OCI-LY1 (cell line): Measurements from ENCODE around the gene C6orf141.

ENCODE experiments used
- H2AFZ ChIP-seq: fragments of 200-600 bp; sonication (generic), shearing (Covaris generic); 2 replicates; pipeline ENCODE4 v1.6.0; 2014; ENCODE audit warnings: antibody characterized with exemption, mild to moderate bottlenecking, low read length
- H3F3A ChIP-seq: fragments of 200-600 bp; sonication (generic), shearing (Covaris generic); 2 replicates; pipeline ENCODE4 v1.6.0; 2014; ENCODE audit warnings: mild to moderate bottlenecking, antibody characterized with exemption, low read length, moderate library complexity; ENCODE audit not compliant: insufficient read depth
- H3K27ac ChIP-seq: fragments of 200-600 bp; sonication (generic); 2 replicates; pipeline ENCODE4 v1.5.1; 2014; ENCODE audit warnings: low read length, mixed run types, mild to moderate bottlenecking, low read depth; ENCODE audit not compliant: poor library complexity, severe bottlenecking
- H3K27me3 ChIP-seq: fragments of 200-600 bp; sonication (generic); 2 replicates; pipeline ENCODE4 v1.6.0; 2014; ENCODE audit warnings: antibody characterized with exemption, mild to moderate bottlenecking, low read length, moderate library complexity; ENCODE audit not compliant: insufficient read depth
- H3K36me3 ChIP-seq: fragments of 200-600 bp; sonication (generic); 2 replicates; pipeline ENCODE4 v1.6.1; 2014; ENCODE audit warnings: mild to moderate bottlenecking, antibody characterized with exemption, low read length, moderate library complexity, mixed read lengths; ENCODE audit not compliant: insufficient read depth
- H3K4me1 ChIP-seq: fragments of 200-600 bp; sonication (generic); 2 replicates; pipeline ENCODE4 v1.5.1; 2014; ENCODE audit warnings: mild to moderate bottlenecking, low read length, moderate library complexity; ENCODE audit not compliant: insufficient read depth, severe bottlenecking
- H3K4me2 ChIP-seq: fragments of 200-600 bp; sonication (generic), shearing (Covaris generic); 2 replicates; pipeline ENCODE4 v1.6.1; 2014; ENCODE audit warnings: low read length
- H3K4me3 ChIP-seq: fragments of 200-600 bp; sonication (generic); 2 replicates; pipeline ENCODE4 v1.5.1; 2014; ENCODE audit warnings: low read length, low read depth, mild to moderate bottlenecking, mixed read lengths; ENCODE audit not compliant: poor library complexity, severe bottlenecking
- H3K79me2 ChIP-seq: fragments of 200-600 bp; shearing (Covaris generic); 2 replicates; pipeline ENCODE4 v1.6.1; 2016; ENCODE audit warnings: mixed run types, low read length, mixed read lengths; ENCODE audit not compliant: insufficient read depth
- H3K9ac ChIP-seq: fragments of 200-600 bp; sonication (generic), shearing (Covaris generic); 2 replicates; pipeline ENCODE4 v1.6.1; 2014; ENCODE audit warnings: mild to moderate bottlenecking, low read length, mixed read lengths
- H3K9me2 ChIP-seq: fragments of 200-600 bp; sonication (generic), shearing (Covaris generic); 2 replicates; pipeline ENCODE4 v1.6.1; 2014; ENCODE audit warnings: low read depth, mild to moderate bottlenecking, low read length, mixed read lengths
- H3K9me3 ChIP-seq: fragments of 200-600 bp; shearing (Covaris generic); 2 replicates; pipeline ENCODE4 v1.6.1; 2014; ENCODE audit warnings: low read length, mixed read lengths
- H4K20me1 ChIP-seq: fragments of 200-600 bp; sonication (generic), shearing (Covaris generic); 2 replicates; pipeline ENCODE4 v1.6.0; 2016; ENCODE audit warnings: mild to moderate bottlenecking, low read length; ENCODE audit not compliant: insufficient read depth
- EZH2 ChIP-seq: fragments of 200-600 bp; sonication (generic), shearing (Covaris generic); IDR thresholded peaks from 2 replicates; pipeline ENCODE4 v1.8.0; 2017; ENCODE audit warnings: borderline replicate concordance, mixed run types, mild to moderate bottlenecking, antibody characterized with exemption, low read length, moderate library complexity, mixed read lengths
- TF ChIP-seq, protein P1 (sequence below): fragments of 200-600 bp; sonication (generic), shearing (Covaris generic); IDR thresholded peaks from 2 replicates; pipeline ENCODE4 v1.5.1; 2017; ENCODE audit warnings: mild to moderate bottlenecking, antibody characterized with exemption, low read length, moderate library complexity, mixed read lengths

The C6orf141 gene

DNA sequence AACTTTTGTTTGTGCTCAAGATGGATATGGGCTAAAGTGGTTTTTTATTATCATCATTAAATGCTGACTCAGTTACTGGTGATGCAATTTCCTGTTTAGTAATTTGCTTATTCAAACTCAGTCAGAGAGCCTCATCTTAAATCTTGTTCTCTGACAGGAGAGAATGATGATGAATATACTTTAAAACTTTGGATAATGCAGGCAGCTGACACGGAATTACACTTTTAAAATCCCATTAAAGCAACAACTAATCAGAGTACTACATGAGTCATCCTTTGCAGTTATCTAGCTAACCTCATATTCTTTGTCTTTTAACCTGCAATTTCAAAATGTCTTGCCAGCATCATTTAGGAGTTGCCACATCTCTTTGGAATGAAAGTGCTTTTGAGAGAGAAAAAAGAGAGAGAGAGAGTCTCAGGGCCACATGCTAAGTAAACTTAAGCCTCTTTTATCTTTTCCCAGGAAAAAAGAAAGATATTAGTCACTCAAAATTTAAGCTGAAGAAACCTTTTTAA, 9.2 kb upstream of the C6orf141 start:
- Histone ChIP-seq H3K9me3 (no peaks in the 10 kb centered on the region), H3K36me3 (no peaks in the 10 kb centered on the region), H3K27ac (no peak overlapping the region), H3K4me3 (no peak overlapping the region), H4K20me1 (no peaks in the 10 kb centered on the region), H3K9me2 (no peaks in the 10 kb centered on the region), H3K9ac (no peak overlapping the region), H3K4me2 (no peak overlapping the region), H3K27me3 (no peaks in the 10 kb centered on the region), H3F3A (no peaks in the 10 kb centered on the region; the same call in 1 of the 2 replicates), H3K4me1 (no peaks in the 10 kb centered on the region), H3K79me2 (no peaks in the 10 kb centered on the region), H2AFZ (no peak overlapping the region)
- TF ChIP-seq, protein P1, sequence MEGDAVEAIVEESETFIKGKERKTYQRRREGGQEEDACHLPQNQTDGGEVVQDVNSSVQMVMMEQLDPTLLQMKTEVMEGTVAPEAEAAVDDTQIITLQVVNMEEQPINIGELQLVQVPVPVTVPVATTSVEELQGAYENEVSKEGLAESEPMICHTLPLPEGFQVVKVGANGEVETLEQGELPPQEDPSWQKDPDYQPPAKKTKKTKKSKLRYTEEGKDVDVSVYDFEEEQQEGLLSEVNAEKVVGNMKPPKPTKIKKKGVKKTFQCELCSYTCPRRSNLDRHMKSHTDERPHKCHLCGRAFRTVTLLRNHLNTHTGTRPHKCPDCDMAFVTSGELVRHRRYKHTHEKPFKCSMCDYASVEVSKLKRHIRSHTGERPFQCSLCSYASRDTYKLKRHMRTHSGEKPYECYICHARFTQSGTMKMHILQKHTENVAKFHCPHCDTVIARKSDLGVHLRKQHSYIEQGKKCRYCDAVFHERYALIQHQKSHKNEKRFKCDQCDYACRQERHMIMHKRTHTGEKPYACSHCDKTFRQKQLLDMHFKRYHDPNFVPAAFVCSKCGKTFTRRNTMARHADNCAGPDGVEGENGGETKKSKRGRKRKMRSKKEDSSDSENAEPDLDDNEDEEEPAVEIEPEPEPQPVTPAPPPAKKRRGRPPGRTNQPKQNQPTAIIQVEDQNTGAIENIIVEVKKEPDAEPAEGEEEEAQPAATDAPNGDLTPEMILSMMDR, result no peak
- TF ChIP-seq EZH2, result no peak

DNA sequence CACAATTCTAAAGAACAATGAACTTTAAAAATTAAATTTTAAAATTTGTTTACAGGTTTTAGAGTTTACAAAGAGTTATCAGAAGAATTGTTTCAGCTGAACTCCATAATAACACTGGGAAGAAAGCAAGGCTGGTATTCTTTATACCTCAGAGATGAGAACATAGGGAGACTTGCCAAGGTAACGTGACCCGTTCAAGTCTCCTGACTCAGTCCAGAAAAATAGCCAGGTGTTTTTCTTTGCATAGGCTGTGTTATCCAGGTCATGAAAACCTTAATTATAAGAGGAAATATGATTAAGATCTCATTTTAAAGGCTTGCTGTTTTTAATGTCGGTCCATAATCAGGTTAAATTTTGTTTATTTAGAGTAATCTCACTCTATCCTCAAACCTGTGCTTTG, 8.5 kb upstream of the C6orf141 start:
- Histone ChIP-seq H3K79me2 (no peaks in the 10 kb centered on the region), H3K4me1 (no peaks in the 10 kb centered on the region), H3F3A (no peaks in the 10 kb centered on the region; the same call in 1 of the 2 replicates), H3K27ac (no peak overlapping the region), H3K9me3 (no peaks in the 10 kb centered on the region), H3K9me2 (no peaks in the 10 kb centered on the region), H3K9ac (no peak overlapping the region), H3K4me2 (no peak overlapping the region), H3K27me3 (no peaks in the 10 kb centered on the region), H3K36me3 (no peaks in the 10 kb centered on the region), H2AFZ (no peak overlapping the region), H4K20me1 (no peaks in the 10 kb centered on the region), H3K4me3 (no peak overlapping the region)
- TF ChIP-seq, protein P1, result no peak
- TF ChIP-seq EZH2, result no peak

DNA sequence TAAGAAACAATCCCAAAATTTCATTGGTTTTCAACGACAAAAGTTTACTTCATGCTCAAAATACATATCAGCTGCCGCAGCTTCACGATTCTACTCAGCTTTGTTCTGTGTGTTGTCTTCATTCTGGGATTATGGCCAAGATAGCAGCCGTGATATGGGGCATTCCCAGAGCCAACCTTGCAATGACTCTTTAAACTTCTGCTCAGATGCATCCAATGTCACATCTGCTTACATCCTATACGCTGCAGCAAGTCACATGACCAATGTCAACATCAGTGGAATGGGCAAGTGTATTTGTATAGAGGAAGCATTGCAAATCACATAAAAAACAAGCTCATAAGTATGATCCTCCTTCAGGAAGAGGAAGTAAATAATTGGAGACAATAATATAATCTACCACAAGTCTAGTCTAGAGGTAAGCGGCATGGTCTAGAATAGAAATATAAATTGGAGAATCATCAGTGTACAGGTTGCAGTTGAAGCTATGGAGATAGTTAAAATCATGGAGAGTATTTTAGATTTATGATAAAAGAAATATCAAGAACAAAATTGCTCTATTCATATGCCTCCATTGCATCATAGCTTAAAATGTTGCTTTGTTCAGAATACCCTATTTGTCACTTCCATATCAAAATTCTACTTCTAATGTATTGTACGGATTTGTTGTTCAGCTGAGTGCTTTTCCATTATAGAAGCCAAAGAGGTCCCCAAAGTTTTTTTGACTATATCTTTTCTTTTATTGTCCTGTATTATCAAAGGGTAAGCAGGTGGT, 7.2 kb upstream of the C6orf141 start:
- Histone ChIP-seq H3K4me1 (no peaks in the 10 kb centered on the region), H3K79me2 (no peaks in the 10 kb centered on the region), H3K27ac (no peak overlapping the region), H3K36me3 (no peaks in the 10 kb centered on the region), H3K9me3 (no peaks in the 10 kb centered on the region), H3F3A (no peaks in the 10 kb centered on the region; the same call in 1 of the 2 replicates), H3K4me3 (no peak overlapping the region), H2AFZ (no peak overlapping the region), H3K9me2 (no peaks in the 10 kb centered on the region), H3K9ac (no peak overlapping the region), H4K20me1 (no peaks in the 10 kb centered on the region), H3K4me2 (no peak overlapping the region), H3K27me3 (no peaks in the 10 kb centered on the region)
- TF ChIP-seq, protein P1, result no peak
- TF ChIP-seq EZH2, result no peak
